NK-92 (cell line): ENCODE results near the gene GCNT1.
"Not testable (repeated sequence)": the region's sequence is repeated elsewhere in the genome, so short reads cannot be mapped to it uniquely, and the experiment has no call there.

Experiments used
- DNase-seq: peaks from one replicate; lab custom pipeline; 2025; ENCODE audit not compliant: unreplicated experiment; lab: John Stamatoyannopoulos, UW

The GCNT1 gene

GRCh38 chr9:76458903-76459693 is at the start of gene GCNT1:
TSS of gene GCNT1 (plus strand) at chr9:76459182. CDS start at chr9:76502382, 43,200 bp downstream.
- peak; percentile 35 for DNase-seq

GRCh38 chr9:76412638-76413037 is 46.3 kb upstream of the GCNT1 start:
- no peak for DNase-seq

- DNase-seq: no peak
These were observed 45.3 kb upstream of the GCNT1 start for GRCh38 chr9:76413658-76414057.

GRCh38 chr9:76414661-76415060 is 44.3 kb upstream of the GCNT1 start:
- DNase-seq: no peak

- DNase-seq: no peak
These were observed 43.8 kb upstream of the GCNT1 start for GRCh38 chr9:76415154-76415553.

GRCh38 chr9:76415731-76416130 is 43.3 kb upstream of the GCNT1 start:
- DNase-seq: no peak

GRCh38 chr9:76417394-76417793 is 41.6 kb upstream of the GCNT1 start:
- no peak for DNase-seq

GRCh38 chr9:76419782-76420380 is 39.1 kb upstream of the GCNT1 start:
- DNase-seq: no peak

GRCh38 chr9:76423216-76424177 is 35.5 kb upstream of the GCNT1 start:
- DNase-seq: no peak

GRCh38 chr9:76424491-76424890 is 34.5 kb upstream of the GCNT1 start:
- no peak for DNase-seq

- no peak for DNase-seq
These were observed 33.1 kb upstream of the GCNT1 start for GRCh38 chr9:76425677-76426453.

- DNase-seq: no peak
These were observed 32.1 kb upstream of the GCNT1 start for GRCh38 chr9:76426807-76427419.

- no peak for DNase-seq
These were observed 27.4 kb upstream of the GCNT1 start for GRCh38 chr9:76431601-76432000.

- DNase-seq: no peak
These were observed 25.6 kb upstream of the GCNT1 start for GRCh38 chr9:76433406-76433805.

- DNase-seq: no peak
These were observed 25.1 kb upstream of the GCNT1 start for GRCh38 chr9:76433836-76434235.

GRCh38 chr9:76434897-76435296 is 24.1 kb upstream of the GCNT1 start:
- not testable (repeated sequence) for DNase-seq

- DNase-seq: not testable (repeated sequence)
These were observed 21.8 kb upstream of the GCNT1 start for GRCh38 chr9:76437017-76437699.

GRCh38 chr9:76438841-76439588 is 20.0 kb upstream of the GCNT1 start:
- no peak for DNase-seq
